GM18499 (cell line): ENCODE results near the gene GNA14.
"Not testable (repeated sequence)": the region's sequence is repeated elsewhere in the genome, so short reads cannot be mapped to it uniquely, and the experiment has no call there.

Experiments
- ATAC-seq: cut with Tn5 transposase; IDR thresholded peaks from one replicate; pipeline ENCODE4 v1.9.1; 2021; ENCODE audit warnings: moderate number of reproducible peaks; ENCODE audit not compliant: insufficient read depth, unreplicated experiment

GNA14 gene

GRCh38 chr9:77456829-77457437 is 191.2 kb downstream of the GNA14 start:
- peak; percentile 85 for ATAC-seq

GRCh38 chr9:77455312-77455927 is 192.7 kb downstream of the GNA14 start:
- ATAC-seq = no peak

- no peak for ATAC-seq
Measured at GRCh38 chr9:77454663-77455062, 193.5 kb downstream of the GNA14 start.

GRCh38 chr9:77453825-77454647 is 194.1 kb downstream of the GNA14 start:
- ATAC-seq = no peak

- no peak for ATAC-seq
Measured at GRCh38 chr9:77451507-77451906, 196.6 kb downstream of the GNA14 start.

- ATAC-seq = no peak
Measured at GRCh38 chr9:77450085-77450475, 198.0 kb downstream of the GNA14 start.

- ATAC-seq = no peak
Measured at GRCh38 chr9:77449240-77450084, 198.7 kb downstream of the GNA14 start.

- no peak for ATAC-seq
Measured at GRCh38 chr9:77447646-77448045, 200.5 kb downstream of the GNA14 start.

GRCh38 chr9:77442436-77442835 is 205.7 kb downstream of the GNA14 start:
- ATAC-seq = no peak

GRCh38 chr9:77441124-77441523 is 207.0 kb downstream of the GNA14 start:
- ATAC-seq = not testable (repeated sequence)

- ATAC-seq = no peak
Measured at GRCh38 chr9:77440057-77440456, 208.1 kb downstream of the GNA14 start.

- no peak for ATAC-seq
Measured at GRCh38 chr9:77438653-77439052, 209.5 kb downstream of the GNA14 start.

- no peak for ATAC-seq
Measured at GRCh38 chr9:77435688-77436087, 212.4 kb downstream of the GNA14 start.

GRCh38 chr9:77435277-77435676 is 212.8 kb downstream of the GNA14 start:
- no peak for ATAC-seq

- ATAC-seq = no peak
Measured at GRCh38 chr9:77433675-77434445, 214.3 kb downstream of the GNA14 start.

GRCh38 chr9:77432053-77432452 is 216.1 kb downstream of the GNA14 start:
- no peak for ATAC-seq

- no peak for ATAC-seq
Measured at GRCh38 chr9:77429928-77430327, 218.2 kb downstream of the GNA14 start.

GRCh38 chr9:77427256-77427927 is 220.7 kb downstream of the GNA14 start:
- no peak for ATAC-seq

- no peak for ATAC-seq
Measured at GRCh38 chr9:77426712-77427111, 221.4 kb downstream of the GNA14 start.
